Karpas-422 (cell line): ENCODE results near the gene SLC22A17. TPM values are rescaled to one million over a fixed set of nuclear protein-coding genes. Genes with fewer than 3 reads are reported as not detected.

ENCODE experiments used
- DNase-seq: peaks from one replicate; pipeline ENCODE4 v3.0.0-alpha.2; 2015
- H2AFZ ChIP-seq: fragments of 200-600 bp; sonication (generic); 2 replicates; pipeline ENCODE4 v1.6.1; 2014; ENCODE audit warnings: antibody characterized with exemption, low read length, mixed read lengths
- H3K27ac ChIP-seq: fragments of 200-600 bp; sonication (generic); 2 replicates; pipeline ENCODE4 v1.5.1; 2014; ENCODE audit warnings: mild to moderate bottlenecking, low read length, moderate library complexity
- H3K27me3 ChIP-seq: fragments of 200-600 bp; sonication (generic); 2 replicates; pipeline ENCODE4 v1.6.1; 2014; ENCODE audit warnings: low read length, mixed read lengths
- H3K36me3 ChIP-seq: fragments of 200-600 bp; sonication (generic); 2 replicates; pipeline ENCODE4 v1.6.1; 2014; ENCODE audit warnings: low read length, mixed read lengths; ENCODE audit not compliant: insufficient read depth
- H3K4me1 ChIP-seq: fragments of 200-600 bp; sonication (generic); 2 replicates; pipeline ENCODE4 v1.6.1; 2014; ENCODE audit warnings: mild to moderate bottlenecking, low read length, mixed read lengths
- H3K4me2 ChIP-seq: fragments of 200-600 bp; sonication (generic); 2 replicates; pipeline ENCODE4 v1.6.1; 2014; ENCODE audit warnings: low read length, low read depth, mild to moderate bottlenecking; ENCODE audit not compliant: poor library complexity, severe bottlenecking
- H3K4me3 ChIP-seq: fragments of 200-600 bp; sonication (generic); 2 replicates; pipeline ENCODE4 v1.5.1; 2014; ENCODE audit warnings: mild to moderate bottlenecking, antibody characterized with exemption, low read length, mixed read lengths
- H3K79me2 ChIP-seq: fragments of 200-600 bp; sonication (generic); 2 replicates; pipeline ENCODE4 v1.6.1; 2014; ENCODE audit warnings: mild to moderate bottlenecking, low read length, mixed read lengths
- H3K9ac ChIP-seq: fragments of 200-600 bp; sonication (generic); 2 replicates; pipeline ENCODE4 v1.6.0; 2014; ENCODE audit warnings: low read length
- H3K9me2 ChIP-seq: fragments of 200-600 bp; sonication (generic), shearing (Covaris generic); replicated peaks from 2 replicates; pipeline ENCODE4 v1.6.0; 2014; ENCODE audit warnings: mild to moderate bottlenecking, low read length, moderate library complexity; ENCODE audit not compliant: insufficient read depth
- H3K9me3 ChIP-seq: fragments of 300-700, 200-600 bp; sonication (generic); 2 replicates; pipeline ENCODE4 v1.6.1; 2014; ENCODE audit warnings: low read length, mixed read lengths
- H4K20me1 ChIP-seq: fragments of 200-600 bp; sonication (generic); 2 replicates; pipeline ENCODE4 v1.6.1; 2014; ENCODE audit warnings: mild to moderate bottlenecking, antibody characterized with exemption, low read length, low read depth; ENCODE audit not compliant: insufficient read depth
- total RNA-seq: library from RNA; depleted of rRNA; stranded (reverse); fragments of >200 nt; shearing (Covaris generic); gene quantifications from 2 replicates; pipeline ENCODE4 v1.2.3, GENCODE V29; 2014; ENCODE audit warnings: low replicate concordance

SLC22A17 gene
- total RNA-seq, 1 experiment from 2014 or later = not detected

DNA sequence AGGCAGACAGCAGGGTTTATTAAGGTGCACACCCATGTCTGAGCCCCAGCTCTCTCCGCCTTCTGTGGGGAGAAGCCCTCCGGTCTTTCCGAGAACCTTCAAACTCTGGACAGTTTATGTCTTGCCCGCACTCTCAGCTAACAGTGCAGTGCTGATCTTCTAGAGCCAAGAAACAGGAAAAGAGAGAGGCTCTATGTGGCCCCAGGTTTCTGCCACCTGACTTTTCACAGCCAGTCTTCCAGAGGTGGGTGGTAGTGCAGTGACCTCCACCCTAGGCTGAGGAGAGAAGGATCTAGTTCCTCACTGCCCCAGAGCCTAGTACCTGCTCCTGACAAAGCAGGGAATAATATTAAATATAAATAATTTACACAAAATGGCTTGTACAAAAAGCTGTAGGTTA, 4.0 kb upstream of the SLC22A17 start:
- no peak for DNase-seq
- Histone ChIP-seq H3K9me3 (no peaks in the 10 kb centered on the region), H3K27me3 (no peaks in the 10 kb centered on the region), H3K4me3 (no peak overlapping the region), H4K20me1 (no peaks in the 10 kb centered on the region), H3K36me3 (no peaks in the 10 kb centered on the region), H3K79me2 (no peaks in the 10 kb centered on the region), H3K9ac (no peak overlapping the region), H3K4me2 (no peak overlapping the region), H3K27ac (no peak overlapping the region), H3K4me1 (no peaks in the 10 kb centered on the region), H3K9me2 (no peaks in the 10 kb centered on the region), H2AFZ (no peak overlapping the region)

DNA sequence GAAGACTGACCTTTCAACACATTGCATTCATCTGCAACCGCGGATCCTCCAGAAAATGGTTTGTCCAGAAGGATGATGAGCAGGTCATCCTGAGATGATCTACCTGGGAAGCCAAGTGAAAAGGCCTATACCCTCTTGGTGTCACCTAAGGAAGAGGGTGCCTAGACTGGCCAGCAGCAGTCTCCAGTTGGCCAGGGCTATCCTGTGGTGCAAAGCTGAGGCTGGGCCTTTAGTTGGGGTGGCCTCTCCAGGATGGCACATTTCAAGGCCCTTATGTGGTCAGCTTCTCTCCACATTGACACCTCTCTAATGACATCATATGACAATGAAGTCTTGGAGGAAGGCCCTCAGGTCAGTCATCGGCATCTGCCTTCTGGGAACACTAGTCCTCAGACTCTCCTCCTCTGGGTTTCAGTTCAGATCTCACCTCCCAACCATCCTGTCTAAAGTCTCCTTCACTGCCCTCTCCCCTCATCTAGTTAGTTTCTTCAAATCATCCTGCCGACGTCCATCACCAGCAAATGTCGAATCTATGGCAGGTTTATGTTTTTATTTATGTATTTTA, 3.3 kb upstream of the SLC22A17 start:
- H3K9me3 ChIP-seq = no peaks in the 10 kb centered on the region
- no peaks in the 10 kb centered on the region for H3K9me2 ChIP-seq
- no peak for DNase-seq
- no peak overlapping the region for H3K4me2 ChIP-seq
- no peaks in the 10 kb centered on the region for H3K4me1 ChIP-seq
- H4K20me1 ChIP-seq = no peaks in the 10 kb centered on the region
- no peak overlapping the region for H2AFZ ChIP-seq
- H3K9ac ChIP-seq = no peak overlapping the region
- H3K4me3 ChIP-seq = no peak overlapping the region
- no peaks in the 10 kb centered on the region for H3K36me3 ChIP-seq
- H3K79me2 ChIP-seq = no peaks in the 10 kb centered on the region
- no peaks in the 10 kb centered on the region for H3K27me3 ChIP-seq
- H3K27ac ChIP-seq = no peak overlapping the region

DNA sequence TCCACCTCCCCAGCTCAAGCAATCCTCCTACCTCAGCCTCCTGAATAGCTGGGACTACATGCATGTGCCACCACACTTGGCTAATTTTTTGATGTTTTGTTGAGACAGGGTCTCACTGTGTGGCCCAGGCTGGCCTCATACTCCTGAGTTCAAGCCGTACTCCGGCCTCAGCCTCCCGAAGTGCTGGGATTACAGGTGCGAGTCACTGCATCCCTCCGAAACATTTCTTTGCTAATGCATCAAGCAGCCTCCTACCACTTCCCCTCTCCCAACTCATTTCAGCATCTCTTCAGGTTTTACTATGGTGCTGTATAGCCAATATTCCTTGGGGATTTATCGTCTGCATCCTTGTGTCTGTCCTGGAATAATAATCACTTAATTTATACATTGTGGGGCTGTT, 2.3 kb upstream of the SLC22A17 start:
- no peaks in the 10 kb centered on the region for H3K79me2 ChIP-seq
- H3K9ac ChIP-seq = no peak overlapping the region
- H3K9me2 ChIP-seq = no peaks in the 10 kb centered on the region
- H3K4me1 ChIP-seq = no peaks in the 10 kb centered on the region
- no peaks in the 10 kb centered on the region for H4K20me1 ChIP-seq
- H3K27me3 ChIP-seq = no peaks in the 10 kb centered on the region
- no peak overlapping the region for H3K4me2 ChIP-seq
- no peak overlapping the region for H2AFZ ChIP-seq
- no peak overlapping the region for H3K27ac ChIP-seq
- no peaks in the 10 kb centered on the region for H3K9me3 ChIP-seq
- no peak for DNase-seq
- no peak overlapping the region for H3K4me3 ChIP-seq
- no peaks in the 10 kb centered on the region for H3K36me3 ChIP-seq

DNA sequence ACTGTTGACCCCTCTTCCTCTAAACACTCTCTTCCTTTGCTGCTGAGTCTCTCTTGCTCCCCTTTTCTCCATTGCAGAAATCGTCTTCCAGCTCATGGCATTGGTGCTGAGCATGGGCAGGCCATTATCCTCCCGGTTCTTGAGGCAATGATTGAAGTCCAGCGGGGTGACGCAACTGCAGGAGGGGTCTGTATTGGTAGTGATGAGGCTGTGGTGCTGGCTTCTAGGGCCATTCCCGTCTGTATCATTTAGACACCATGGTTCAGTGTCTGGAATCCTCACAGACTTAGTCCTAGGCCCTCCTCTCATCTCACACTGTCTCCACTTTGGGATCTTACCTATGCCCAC, 720 bp upstream of the SLC22A17 start:
- Histone ChIP-seq H3K9me3 (no peaks in the 10 kb centered on the region), H3K79me2 (no peaks in the 10 kb centered on the region), H3K27me3 (no peaks in the 10 kb centered on the region), H3K4me3 (no peak overlapping the region), H3K27ac (no peak overlapping the region), H3K9me2 (no peaks in the 10 kb centered on the region), H3K9ac (no peak overlapping the region), H3K4me2 (no peak overlapping the region), H2AFZ (no peak overlapping the region), H3K36me3 (no peaks in the 10 kb centered on the region), H3K4me1 (no peaks in the 10 kb centered on the region), H4K20me1 (no peaks in the 10 kb centered on the region)
- no peak for DNase-seq

DNA sequence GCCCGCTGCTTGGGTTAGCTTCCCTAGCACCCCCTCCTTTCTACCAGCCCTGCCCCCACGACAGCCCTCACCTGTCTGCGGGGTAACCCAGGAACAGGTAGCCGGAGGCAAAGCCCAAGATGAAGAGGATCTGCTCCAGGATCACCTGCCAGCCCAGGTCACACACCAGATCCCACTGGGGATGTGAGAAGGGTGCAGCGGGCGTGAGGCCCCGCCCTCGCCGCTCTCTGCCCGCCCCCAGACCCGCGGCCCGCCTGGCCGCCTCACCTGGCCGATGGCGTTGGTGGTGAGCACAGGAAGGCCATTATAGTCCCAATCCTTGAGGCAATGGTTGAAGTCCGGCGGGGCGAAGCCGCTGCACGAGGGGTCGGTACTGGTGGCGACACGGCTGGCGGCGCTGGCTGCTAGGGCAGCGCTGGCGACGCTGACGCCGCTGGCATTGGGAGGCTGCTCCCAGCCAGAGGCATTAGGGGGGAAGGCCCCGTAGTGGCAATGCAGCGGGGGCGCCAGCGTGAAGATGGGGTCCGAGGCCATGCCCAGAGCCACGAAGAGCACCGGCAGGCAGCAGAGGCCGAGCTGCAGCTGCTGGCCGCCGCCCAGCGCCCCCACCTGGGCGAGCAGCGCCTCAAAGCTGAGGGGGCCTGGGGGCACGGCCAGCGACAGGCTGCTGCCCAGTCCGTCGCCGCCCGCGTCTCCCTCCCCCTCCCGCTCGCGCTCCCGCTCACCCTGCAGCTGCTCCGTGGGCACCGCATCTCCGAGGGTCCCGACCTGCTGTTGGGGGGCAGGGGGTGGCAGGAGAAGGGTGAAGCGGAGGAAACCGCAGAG, 794 bp downstream of the SLC22A17 start:
- Histone ChIP-seq H3K9ac (no peak overlapping the region), H3K4me3 (no peak overlapping the region), H3K27ac (no peak overlapping the region), H3K9me3 (no peaks in the 10 kb centered on the region), H3K27me3 (no peaks in the 10 kb centered on the region), H3K4me1 (no peaks in the 10 kb centered on the region), H3K79me2 (no peaks in the 10 kb centered on the region), H2AFZ (no peak overlapping the region), H3K4me2 (no peak overlapping the region), H3K9me2 (no peaks in the 10 kb centered on the region), H4K20me1 (no peaks in the 10 kb centered on the region), H3K36me3 (no peaks in the 10 kb centered on the region)
- DNase-seq = no peak

DNA sequence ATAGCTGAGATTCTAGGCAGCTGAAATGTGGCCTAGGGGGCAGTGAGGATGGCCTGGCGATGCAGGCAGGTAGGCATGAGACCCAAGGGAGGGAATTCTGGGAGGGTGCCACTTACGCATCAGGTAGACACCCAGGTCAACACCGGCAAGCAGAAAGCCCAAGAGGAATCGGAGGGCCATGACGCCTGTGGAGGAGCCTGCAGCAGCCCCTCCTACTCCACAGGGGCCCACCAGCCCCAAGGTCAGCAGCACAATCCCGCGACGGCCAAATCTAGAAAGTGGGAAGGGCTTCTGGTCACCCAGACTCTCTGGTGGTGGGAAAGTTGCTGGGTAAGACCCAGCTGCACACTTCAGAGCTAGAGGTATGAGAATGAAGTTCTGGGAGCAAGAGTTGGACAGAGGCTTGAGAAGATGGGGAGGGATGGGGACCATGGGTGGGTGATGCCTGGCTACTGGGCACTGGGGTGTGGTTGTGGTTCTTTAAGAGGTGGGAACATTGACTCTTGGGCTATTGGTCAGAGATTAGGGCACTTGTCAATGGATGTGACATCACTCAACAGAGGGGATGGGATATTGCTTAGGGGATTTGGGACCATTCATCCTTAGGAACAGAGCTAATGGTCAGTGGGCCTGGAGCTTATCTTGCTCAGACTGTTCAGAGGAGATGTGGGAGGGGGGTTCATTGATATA, 3.4 kb downstream of the SLC22A17 start:
- Histone ChIP-seq H3K4me3 (no peak overlapping the region), H3K36me3 (no peaks in the 10 kb centered on the region), H3K27ac (no peak overlapping the region), H3K79me2 (no peaks in the 10 kb centered on the region), H4K20me1 (no peaks in the 10 kb centered on the region), H3K9me3 (no peaks in the 10 kb centered on the region), H3K4me1 (no peaks in the 10 kb centered on the region), H3K4me2 (no peak overlapping the region), H3K9me2 (no peaks in the 10 kb centered on the region), H3K9ac (no peak overlapping the region), H2AFZ (no peak overlapping the region), H3K27me3 (no peaks in the 10 kb centered on the region)
- no peak for DNase-seq

DNA sequence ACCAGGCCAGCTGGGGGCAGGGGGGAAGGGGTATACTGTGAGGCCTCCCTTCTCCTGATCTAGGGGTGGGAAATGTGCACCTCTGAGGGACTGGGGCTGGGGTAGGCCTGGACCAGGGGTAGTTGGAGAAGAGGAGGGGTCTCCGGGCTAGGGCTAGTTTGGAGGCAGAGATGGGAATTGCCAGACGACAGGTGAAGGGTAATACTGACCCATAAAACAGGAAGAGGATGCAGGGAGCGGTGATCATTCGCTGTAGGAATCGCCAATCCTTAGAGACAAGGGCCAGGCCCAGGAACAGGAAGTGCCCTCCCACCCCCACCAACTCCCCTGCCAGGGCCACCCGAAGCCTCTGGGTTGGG, 4.4 kb downstream of the SLC22A17 start:
- no peak for DNase-seq
- H3K9me3 ChIP-seq = no peaks in the 10 kb centered on the region
- no peak overlapping the region for H3K27ac ChIP-seq
- H3K36me3 ChIP-seq = no peaks in the 10 kb centered on the region
- no peaks in the 10 kb centered on the region for H3K9me2 ChIP-seq
- H3K9ac ChIP-seq = no peak overlapping the region
- H3K79me2 ChIP-seq = no peaks in the 10 kb centered on the region
- no peaks in the 10 kb centered on the region for H4K20me1 ChIP-seq
- H3K27me3 ChIP-seq = no peaks in the 10 kb centered on the region
- H3K4me3 ChIP-seq = no peak overlapping the region
- H3K4me1 ChIP-seq = no peaks in the 10 kb centered on the region
- no peak overlapping the region for H2AFZ ChIP-seq
- no peak overlapping the region for H3K4me2 ChIP-seq

DNA sequence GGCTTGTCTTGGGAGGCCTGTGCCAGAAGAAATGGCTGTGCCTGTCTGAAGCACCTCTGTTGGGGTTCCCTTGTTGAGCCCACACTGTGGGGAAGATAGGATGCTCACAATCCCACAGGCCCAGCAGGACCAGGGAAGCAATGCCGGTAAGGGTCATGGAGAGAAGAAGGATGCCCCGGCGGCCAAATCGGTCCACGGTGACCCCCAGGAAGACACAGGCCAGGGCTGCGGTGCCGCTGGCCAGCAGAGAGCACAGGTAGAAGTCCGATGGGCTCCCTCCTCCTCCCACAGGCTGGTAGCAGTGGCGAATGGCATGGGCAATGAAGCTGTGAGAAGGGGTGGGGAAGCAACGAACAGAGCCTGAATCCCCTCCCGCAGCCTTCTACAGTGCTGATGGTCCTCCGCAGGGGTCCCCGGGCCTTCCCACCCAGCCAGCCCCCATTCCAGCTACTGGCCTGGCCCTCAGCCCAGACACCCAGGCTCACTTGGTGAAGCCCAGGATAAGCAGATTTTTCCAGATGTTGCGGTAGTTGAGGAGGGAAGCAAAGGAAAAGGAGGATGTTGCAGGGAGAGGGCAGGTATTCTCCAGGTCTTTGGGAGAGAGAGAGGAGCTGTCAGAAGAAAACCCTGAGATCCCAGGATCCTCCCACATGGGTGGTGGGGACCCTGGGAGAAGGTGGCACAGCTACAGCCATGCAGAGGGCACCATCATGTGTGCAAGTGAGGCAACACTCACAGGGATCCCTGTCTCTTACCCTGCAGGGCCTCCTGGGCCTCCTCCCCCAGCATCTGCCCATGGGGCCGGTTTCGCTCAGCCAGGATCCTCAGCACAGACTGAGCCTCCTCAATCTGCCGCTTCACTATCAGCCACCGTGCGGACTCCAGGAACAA, 5.0 kb downstream of the SLC22A17 start:
- Histone ChIP-seq H2AFZ (no peak overlapping the region), H3K4me3 (no peak overlapping the region), H3K9me3 (no peaks in the 10 kb centered on the region), H3K27ac (no peak overlapping the region), H3K27me3 (no peaks in the 10 kb centered on the region), H3K4me2 (no peak overlapping the region), H3K9ac (no peak overlapping the region), H3K79me2 (no peaks in the 10 kb centered on the region), H3K4me1 (no peaks in the 10 kb centered on the region), H4K20me1 (no peaks in the 10 kb centered on the region), H3K36me3 (no peaks in the 10 kb centered on the region), H3K9me2 (no peaks in the 10 kb centered on the region)
- DNase-seq = no peak
